HFFc6 (cell line): ENCODE results near the gene MEI1. TPM values are rescaled to one million over a fixed set of nuclear protein-coding genes. Genes with fewer than 3 reads are reported as not detected.
A peak's percentile ranks its signal among the peaks of the same experiment; 100 is the strongest.
"Not testable (repeated sequence)": the region's sequence is repeated elsewhere in the genome, so short reads cannot be mapped to it uniquely, and the experiment has no call there.

Experiments
- DNase-seq: peaks from one replicate; pipeline ENCODE4 v3.0.0-alpha.2; 2018
- H3K27ac Mint-ChIP-seq: 2 replicates; pipeline ENCODE4 v1.8.0; 2020; ENCODE audit warnings: mild to moderate bottlenecking, mixed read lengths
- H3K27me3 Mint-ChIP-seq: 2 replicates; pipeline ENCODE4 v1.8.0; 2021; ENCODE audit warnings: mild to moderate bottlenecking, moderate library complexity, mixed read lengths; ENCODE audit not compliant: insufficient read depth
- H3K36me3 Mint-ChIP-seq: 2 replicates; pipeline ENCODE4 v1.8.0; 2021; ENCODE audit warnings: low read depth, mixed read lengths
- H3K4me1 Mint-ChIP-seq: 2 replicates; pipeline ENCODE4 v1.8.0; 2020; ENCODE audit warnings: low read depth, mixed read lengths
- H3K4me3 Mint-ChIP-seq: 2 replicates; pipeline ENCODE4 v1.8.0; 2020; ENCODE audit warnings: mild to moderate bottlenecking, moderate library complexity, mixed read lengths
- H3K9me3 Mint-ChIP-seq: 2 replicates; pipeline ENCODE4 v1.8.0; 2020; ENCODE audit warnings: mild to moderate bottlenecking, mixed read lengths
- total RNA-seq, 6 experiments: library from RNA; stranded (reverse); fragmentation: NEBNext Ultra II Directional; extraction: Animal tissue kit (Norgen Biotek cat#: 25700); gene quantifications; 2 replicates in 1 of 6; 3 replicates in 5 of 6; pipeline ENCODE4 v1.2.3, GENCODE V29; 2021
- TF ChIP-seq, protein P1 (sequence below): fragments of 200-600 bp; sonication (generic); IDR thresholded peaks from 2 replicates; pipeline ENCODE4 v1.5.0; 2021; ENCODE audit warnings: antibody characterized with exemption, mild to moderate bottlenecking

MEI1 gene
- total RNA-seq, 6 experiments from 2014 or later, result 0.24 to 0.53 (median 0.34) TPM; not detected in 2

DNA sequence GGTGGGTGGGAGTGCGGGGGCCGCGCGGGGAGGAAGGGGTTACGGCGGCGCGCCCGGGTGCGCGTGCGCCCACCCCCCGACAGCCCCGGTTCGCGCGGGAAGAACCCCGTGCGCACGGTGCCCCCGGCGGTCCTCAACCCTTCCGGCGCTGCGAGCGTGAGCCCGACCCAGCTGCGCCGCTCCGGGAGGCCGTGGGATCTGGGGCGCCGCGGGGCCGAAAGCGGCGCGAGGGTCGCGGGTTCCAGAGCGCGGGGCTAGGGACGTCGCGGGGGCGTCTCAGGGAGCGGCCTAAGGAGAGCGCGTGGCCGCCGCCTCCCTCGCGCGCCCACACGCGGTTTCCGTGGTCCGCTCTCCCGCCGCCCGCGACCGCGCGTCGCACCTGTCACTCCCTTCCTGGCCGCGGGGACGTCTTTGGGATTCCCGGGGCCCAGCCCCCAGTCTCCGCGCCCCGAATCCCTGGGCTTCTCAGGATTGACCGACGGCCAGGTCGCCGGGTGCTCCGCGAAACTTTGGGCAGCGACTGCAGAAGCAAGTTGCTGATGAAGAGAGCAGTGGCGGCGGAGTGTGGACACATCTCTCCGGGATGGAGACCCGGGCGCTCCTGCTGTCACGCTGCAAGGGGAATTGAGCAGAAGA lies 134.2 kb downstream of the MEI1 start:
- Mint-ChIP-seq H3K4me1 (peaks cover 25% of the 10 kb centered on the region), H3K27me3 (no peaks in the 10 kb centered on the region; the same call in 1 of the 2 replicates), H3K9me3 (no peaks in the 10 kb centered on the region), H3K27ac (peak overlapping the region; percentile 70), H3K4me3 (peak overlapping the region; percentile 94), H3K36me3 (peaks cover 11% of the 10 kb centered on the region)
- no peak for DNase-seq
- TF ChIP-seq, protein P1, sequence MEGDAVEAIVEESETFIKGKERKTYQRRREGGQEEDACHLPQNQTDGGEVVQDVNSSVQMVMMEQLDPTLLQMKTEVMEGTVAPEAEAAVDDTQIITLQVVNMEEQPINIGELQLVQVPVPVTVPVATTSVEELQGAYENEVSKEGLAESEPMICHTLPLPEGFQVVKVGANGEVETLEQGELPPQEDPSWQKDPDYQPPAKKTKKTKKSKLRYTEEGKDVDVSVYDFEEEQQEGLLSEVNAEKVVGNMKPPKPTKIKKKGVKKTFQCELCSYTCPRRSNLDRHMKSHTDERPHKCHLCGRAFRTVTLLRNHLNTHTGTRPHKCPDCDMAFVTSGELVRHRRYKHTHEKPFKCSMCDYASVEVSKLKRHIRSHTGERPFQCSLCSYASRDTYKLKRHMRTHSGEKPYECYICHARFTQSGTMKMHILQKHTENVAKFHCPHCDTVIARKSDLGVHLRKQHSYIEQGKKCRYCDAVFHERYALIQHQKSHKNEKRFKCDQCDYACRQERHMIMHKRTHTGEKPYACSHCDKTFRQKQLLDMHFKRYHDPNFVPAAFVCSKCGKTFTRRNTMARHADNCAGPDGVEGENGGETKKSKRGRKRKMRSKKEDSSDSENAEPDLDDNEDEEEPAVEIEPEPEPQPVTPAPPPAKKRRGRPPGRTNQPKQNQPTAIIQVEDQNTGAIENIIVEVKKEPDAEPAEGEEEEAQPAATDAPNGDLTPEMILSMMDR, result 0 out of 2 replicates have a peak, but pooled peaks have one; percentile 21

DNA sequence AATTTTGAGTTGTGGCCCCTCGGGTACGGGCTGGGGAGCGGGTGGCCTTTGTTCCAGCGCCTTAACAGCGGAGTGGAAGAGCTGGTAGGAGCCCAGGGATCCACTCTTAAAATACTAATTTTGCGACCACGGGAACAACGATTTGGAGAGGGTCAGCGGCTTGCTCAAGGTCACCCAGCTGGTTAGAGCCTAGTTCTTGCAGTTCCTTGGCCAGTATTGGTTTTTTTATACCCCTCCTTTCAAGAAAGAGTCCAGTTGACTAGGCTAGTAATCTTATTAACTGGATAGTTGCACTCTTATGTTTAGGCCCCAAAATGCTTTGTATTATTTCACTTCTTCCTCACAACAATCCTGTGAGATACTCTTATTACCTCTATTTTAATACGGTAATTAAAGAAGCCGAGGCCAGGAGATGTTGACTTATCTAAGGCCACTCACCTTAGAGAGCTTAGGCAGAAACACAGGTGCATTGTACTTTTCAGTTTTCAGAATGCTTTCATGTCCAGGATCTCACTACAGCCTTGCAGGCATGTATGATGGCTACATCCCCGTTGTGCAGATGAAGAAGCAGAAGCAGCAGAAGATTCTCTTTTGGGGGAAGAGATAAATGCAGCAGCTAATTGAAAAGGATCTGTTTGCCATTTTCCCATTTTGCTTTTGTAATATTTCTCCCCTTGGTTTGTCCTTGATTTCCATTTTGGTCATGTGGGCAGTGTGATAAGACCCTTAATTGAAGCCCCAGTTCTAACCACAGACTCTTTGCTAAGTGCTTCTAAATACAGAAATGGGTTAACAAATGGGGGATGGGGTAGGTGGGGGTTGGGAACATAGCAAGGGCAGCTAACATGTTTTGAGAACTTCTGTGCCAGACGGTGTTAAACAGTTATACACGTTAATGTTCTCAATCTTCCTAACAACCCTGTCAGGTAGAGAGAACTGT lies 135.0 kb downstream of the MEI1 start:
- peaks cover 11% of the 10 kb centered on the region for H3K36me3 Mint-ChIP-seq
- peak overlapping the region; percentile 94 for H3K4me3 Mint-ChIP-seq
- H3K27ac Mint-ChIP-seq, result peak overlapping the region; percentile 70
- TF ChIP-seq, protein P1, result no peak
- H3K9me3 Mint-ChIP-seq, result no peaks in the 10 kb centered on the region
- H3K4me1 Mint-ChIP-seq, result peaks cover 25% of the 10 kb centered on the region
- no peaks in the 10 kb centered on the region; the same call in 1 of the 2 replicates for H3K27me3 Mint-ChIP-seq
- DNase-seq, result no peak

DNA sequence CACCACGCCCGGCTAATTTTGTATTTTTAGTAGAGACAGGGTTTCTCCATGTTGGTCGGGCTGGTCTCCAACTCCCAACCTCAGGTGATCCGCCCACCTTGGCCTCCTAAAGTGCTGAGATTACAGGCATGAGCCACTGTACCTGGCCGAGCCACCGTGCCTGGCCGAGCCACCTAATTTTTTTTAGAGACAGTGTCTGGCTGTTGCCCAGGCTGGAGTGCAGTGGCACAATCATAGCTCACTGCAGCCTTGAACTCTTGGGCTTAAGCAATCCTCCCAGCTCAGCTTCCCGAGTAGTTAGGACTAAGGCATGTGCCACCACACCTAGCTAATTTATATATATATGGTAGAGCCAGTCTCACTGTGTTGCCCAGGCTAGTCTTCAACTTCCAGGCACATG lies 136.2 kb downstream of the MEI1 start:
- Mint-ChIP-seq H3K36me3 (peaks cover 11% of the 10 kb centered on the region), H3K4me1 (peaks cover 25% of the 10 kb centered on the region)
- DNase-seq, H3K27ac Mint-ChIP-seq, H3K27me3 Mint-ChIP-seq, H3K4me3 Mint-ChIP-seq, H3K9me3 Mint-ChIP-seq: not testable (repeated sequence)

- no peak for DNase-seq
- Mint-ChIP-seq H3K4me3 (no peak overlapping the region), H3K36me3 (peaks cover 11% of the 10 kb centered on the region), H3K27me3 (no peaks in the 10 kb centered on the region; the same call in 1 of the 2 replicates), H3K27ac (no peak overlapping the region), H3K9me3 (no peaks in the 10 kb centered on the region), H3K4me1 (peaks cover 32% of the 10 kb centered on the region)
- TF ChIP-seq, protein P1, result no peak
Measured at GRCh38 chr22:41836551-41836950, 137.2 kb downstream of the MEI1 start.

GRCh38 chr22:41838842-41839618 lies 139.7 kb downstream of the MEI1 start:
- no peak overlapping the region for H3K4me3 Mint-ChIP-seq
- peaks cover 18% of the 10 kb centered on the region for H3K4me1 Mint-ChIP-seq
- H3K27ac Mint-ChIP-seq, result no peak overlapping the region
- no peaks in the 10 kb centered on the region for H3K9me3 Mint-ChIP-seq
- TF ChIP-seq, protein P1, result no peak
- H3K27me3 Mint-ChIP-seq, result no peaks in the 10 kb centered on the region
- H3K36me3 Mint-ChIP-seq, result peaks cover 11% of the 10 kb centered on the region
- DNase-seq, result no peak
